GM12874 (cell line): Measurements from ENCODE around the gene EHD1.

Experiments
- CTCF ChIP-seq: IDR thresholded peaks from 2 replicates; pipeline ENCODE4 v1.5.1; 2011; ENCODE audit warnings: low read depth, mild to moderate bottlenecking, control low read depth, low read length, moderate library complexity; ENCODE audit not compliant: insufficient read depth

Gene EHD1

GRCh38 chr11:64921384-64921783 lies 43.0 kb upstream of the EHD1 start:
- TF ChIP-seq CTCF: no peak

- TF ChIP-seq CTCF: no peak
These were observed 41.7 kb upstream of the EHD1 start for GRCh38 chr11:64920124-64920523.

GRCh38 chr11:64919627-64920026 lies 41.2 kb upstream of the EHD1 start:
- TF ChIP-seq CTCF: no peak

- TF ChIP-seq CTCF: 0 out of 2 replicates have a peak, but pooled peaks have one; percentile 8
These were observed 39.6 kb upstream of the EHD1 start for GRCh38 chr11:64918017-64918416.

GRCh38 chr11:64917663-64917995 lies 39.2 kb upstream of the EHD1 start:
- no peak for TF ChIP-seq CTCF

- TF ChIP-seq CTCF: no peak
These were observed 38.6 kb upstream of the EHD1 start, which contains the start of gene ATG2A for GRCh38 chr11:64916775-64917662. ATG2A (minus strand) TSS chr11:64917209; CDS start chr11:64917135, 74 bp downstream.

- no peak for TF ChIP-seq CTCF
These were observed 37.8 kb upstream of the EHD1 start for GRCh38 chr11:64916040-64916774.
